ENCODE results near the gene TAPBPL. TPM values are rescaled to one million over a fixed set of nuclear protein-coding genes. Genes with fewer than 3 reads are reported as not detected.
A peak's percentile ranks its signal among the peaks of the same experiment; 100 is the strongest.

The TAPBPL gene
- total and polyA plus RNA-seq, 9 donors: 10.3 to 37.5 (median 16.5) TPM

DNA sequence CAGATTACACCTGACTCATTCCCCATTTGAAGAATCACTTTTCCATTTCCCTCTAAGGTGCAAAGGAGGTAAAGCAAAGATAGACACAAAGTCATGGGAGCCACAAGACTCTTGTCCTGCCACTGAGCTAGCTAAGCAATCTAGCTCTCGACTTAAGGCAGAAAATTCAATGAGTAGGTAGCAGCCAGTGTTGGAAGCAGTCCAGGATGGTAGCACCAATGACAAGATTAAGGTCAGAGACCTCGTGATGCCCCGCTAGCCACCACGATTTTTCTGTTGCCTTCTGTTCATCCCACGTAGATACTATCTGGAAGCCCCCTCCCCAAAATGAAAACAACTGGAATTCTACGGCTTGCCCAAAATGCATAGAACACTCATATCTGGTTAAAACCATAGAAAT, 17.2 kb downstream of the TAPBPL start:
- DNase-seq: no peak
- H3K4me1 ChIP-seq (ENCODE audit: insufficient read depth): peaks cover 3% of the 10 kb centered on the region
- intact Hi-C loops (cut with DNase I): loop anchor here in 1 of 4 donors (5.0 to 10.0 kb wide), 2 partner anchors 47 to 144 kb away; no protein-coding TSS in a partner anchor
- no peaks in the 10 kb centered on the region for H3K9me3 ChIP-seq
- H3K36me3 ChIP-seq: no peaks in the 10 kb centered on the region
- 80 to 87% (median 81%) methylated on average over 6 of the region's 6 CpGs for WGBS, 3 donors
- TF ChIP-seq POLR2A (IDR thresholded peaks at IDR 0.05): no peak
- TF ChIP-seq EP300 (IDR thresholded peaks at IDR 0.05): no peak
- TF ChIP-seq, protein P1, sequence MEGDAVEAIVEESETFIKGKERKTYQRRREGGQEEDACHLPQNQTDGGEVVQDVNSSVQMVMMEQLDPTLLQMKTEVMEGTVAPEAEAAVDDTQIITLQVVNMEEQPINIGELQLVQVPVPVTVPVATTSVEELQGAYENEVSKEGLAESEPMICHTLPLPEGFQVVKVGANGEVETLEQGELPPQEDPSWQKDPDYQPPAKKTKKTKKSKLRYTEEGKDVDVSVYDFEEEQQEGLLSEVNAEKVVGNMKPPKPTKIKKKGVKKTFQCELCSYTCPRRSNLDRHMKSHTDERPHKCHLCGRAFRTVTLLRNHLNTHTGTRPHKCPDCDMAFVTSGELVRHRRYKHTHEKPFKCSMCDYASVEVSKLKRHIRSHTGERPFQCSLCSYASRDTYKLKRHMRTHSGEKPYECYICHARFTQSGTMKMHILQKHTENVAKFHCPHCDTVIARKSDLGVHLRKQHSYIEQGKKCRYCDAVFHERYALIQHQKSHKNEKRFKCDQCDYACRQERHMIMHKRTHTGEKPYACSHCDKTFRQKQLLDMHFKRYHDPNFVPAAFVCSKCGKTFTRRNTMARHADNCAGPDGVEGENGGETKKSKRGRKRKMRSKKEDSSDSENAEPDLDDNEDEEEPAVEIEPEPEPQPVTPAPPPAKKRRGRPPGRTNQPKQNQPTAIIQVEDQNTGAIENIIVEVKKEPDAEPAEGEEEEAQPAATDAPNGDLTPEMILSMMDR (IDR thresholded peaks at IDR 0.05): no peak
- H3K27ac ChIP-seq: no peak overlapping the region
- no peaks in the 10 kb centered on the region for H3K27me3 ChIP-seq
- H3K4me3 ChIP-seq: no peak overlapping the region

DNA sequence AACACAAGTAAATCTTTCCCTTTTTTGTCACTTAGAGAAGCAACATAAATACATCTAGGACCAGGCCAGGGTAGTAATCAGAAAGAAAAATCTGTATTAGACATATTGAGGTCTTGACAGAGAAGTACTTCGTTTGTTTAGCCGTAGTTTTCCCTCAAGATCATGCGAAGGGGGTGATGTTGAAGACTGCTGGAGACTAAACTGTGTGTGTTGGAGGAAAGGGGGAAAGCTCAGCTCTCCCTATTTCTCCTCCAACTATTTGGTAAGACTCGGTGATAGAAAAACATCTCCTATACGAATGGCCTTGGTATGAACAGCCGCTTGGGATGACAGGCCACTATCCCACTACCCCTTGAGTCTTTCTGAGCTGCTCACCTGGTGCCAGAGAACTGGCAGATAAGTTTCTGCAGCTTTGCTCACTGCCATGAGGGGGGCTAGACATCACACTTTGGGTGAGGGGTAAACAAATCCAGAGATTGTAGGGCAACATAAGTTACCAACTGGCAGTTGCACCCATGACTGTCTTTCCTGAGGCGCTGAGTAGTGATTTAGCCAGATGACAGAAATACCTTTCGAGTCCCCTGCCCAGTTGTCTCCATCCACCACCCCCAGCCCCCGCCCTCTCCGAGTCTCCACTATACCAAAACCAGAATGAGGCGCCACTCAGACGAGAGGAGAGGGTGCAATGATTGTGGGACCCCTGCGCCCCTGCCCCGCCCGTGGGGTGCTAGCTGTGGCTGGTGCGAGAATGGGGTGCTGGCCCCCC, 17.9 kb downstream of the TAPBPL start:
- Histone ChIP-seq H3K4me3 (peak overlapping the region; percentile 58), H3K36me3 (no peaks in the 10 kb centered on the region), H3K27me3 (no peaks in the 10 kb centered on the region), H3K4me1 (ENCODE audit: insufficient read depth) (peaks cover 3% of the 10 kb centered on the region), H3K27ac (no peak overlapping the region), H3K9me3 (no peaks in the 10 kb centered on the region)
- no peak for DNase-seq
- TF ChIP-seq, protein P1 (IDR thresholded peaks at IDR 0.05): no peak
- no peak for TF ChIP-seq POLR2A (IDR thresholded peaks at IDR 0.05)
- no peak for TF ChIP-seq EP300 (IDR thresholded peaks at IDR 0.05)
- WGBS, 3 donors: 17 to 21% (median 19%) methylated on average over 16 of the region's 16 CpGs
- intact Hi-C loops (cut with DNase I): loop anchor here in 1 of 4 donors (5.0 to 10.0 kb wide), 2 partner anchors 47 to 145 kb away; no protein-coding TSS in a partner anchor

DNA sequence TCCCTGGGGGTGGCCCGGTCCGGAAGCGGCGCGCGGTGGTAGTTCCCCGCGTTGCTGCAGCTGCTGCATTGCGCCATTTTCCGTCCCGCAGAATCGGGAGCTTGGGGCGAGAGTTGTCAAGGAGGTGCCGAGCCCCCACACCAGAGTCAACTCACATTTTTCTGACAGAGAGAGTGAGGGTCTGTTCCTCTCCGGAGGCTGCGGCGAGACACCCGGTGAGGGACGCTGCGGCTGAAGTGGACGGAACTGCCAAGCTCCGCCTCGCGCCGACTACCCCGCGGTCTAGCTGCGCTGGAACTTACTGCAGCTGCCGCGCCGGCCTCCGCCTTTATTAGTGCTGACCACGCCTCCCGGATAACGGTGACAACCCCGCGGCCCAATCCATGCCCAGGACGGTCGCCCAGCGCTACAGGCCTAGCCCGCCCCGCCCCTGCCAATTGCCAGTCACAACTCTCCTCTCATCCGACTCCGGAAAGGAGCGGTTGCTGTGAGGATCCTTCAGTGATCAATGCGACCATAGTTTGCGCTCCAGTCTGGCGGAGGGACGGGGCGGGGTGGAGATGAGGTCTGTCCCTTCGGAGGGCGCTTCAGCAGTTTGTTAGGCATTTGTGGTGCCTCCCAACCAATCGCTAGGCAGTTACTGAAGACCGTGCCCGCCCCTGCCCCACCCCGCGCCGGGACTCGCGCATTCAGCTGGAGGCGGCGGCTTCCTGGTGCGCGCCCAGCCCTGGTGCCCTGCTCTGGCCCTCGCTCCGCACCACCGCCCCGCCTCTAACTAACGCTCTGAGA, 18.7 kb downstream of the TAPBPL start, which contains the start of gene VAMP1:
TSS of gene VAMP1 (minus strand) at position 303 of the 789 bp plus-strand sequence. CDS start at position 157, 146 bp downstream.
- intact Hi-C loops (cut with DNase I): no loop called here
- WGBS, 3 donors: 0 to 1% (median 1%) methylated on average over 68 to 69 of the region's 69 CpGs
- peak within 1 kb of the TSS in 1 of 2 donors; percentile 75 for H3K27ac ChIP-seq

DNA sequence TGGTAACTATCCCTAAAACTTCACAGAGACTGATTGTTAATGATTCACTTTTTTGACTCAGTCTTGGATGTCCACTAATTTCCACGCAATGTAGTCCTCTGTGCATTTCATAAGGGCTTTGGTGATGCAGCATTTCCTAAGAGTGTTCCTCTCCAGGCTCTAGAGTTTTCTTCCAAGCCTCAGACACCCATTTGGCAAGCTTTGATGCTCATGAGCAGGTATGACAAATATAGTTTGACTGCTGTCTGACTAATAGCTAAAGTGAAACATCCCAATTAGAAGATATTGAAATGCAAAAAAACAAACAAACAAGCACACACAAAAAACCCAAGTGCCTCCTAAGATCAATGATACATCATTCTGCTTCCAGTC, 20.1 kb downstream of the TAPBPL start:
- Histone ChIP-seq H3K27ac (no peak overlapping the region), H3K4me1 (ENCODE audit: insufficient read depth) (peaks cover 3% of the 10 kb centered on the region), H3K4me3 (no peak overlapping the region), H3K36me3 (no peaks in the 10 kb centered on the region), H3K27me3 (no peaks in the 10 kb centered on the region), H3K9me3 (no peaks in the 10 kb centered on the region)
- no peak for TF ChIP-seq POLR2A (IDR thresholded peaks at IDR 0.05)
- TF ChIP-seq, protein P1 (IDR thresholded peaks at IDR 0.05): no peak
- no peak for TF ChIP-seq EP300 (IDR thresholded peaks at IDR 0.05)
- no peak for DNase-seq
- WGBS, 3 donors: 74 to 82% (median 79%) methylated on average over 1 of the region's 1 CpG
- intact Hi-C loops (cut with DNase I): no loop called here

More for the DNA sequence above, 18.7 kb downstream of the TAPBPL start, which contains the start of gene VAMP1:
- peak; percentile 95 to 97 (median 96) for DNase-seq
- Histone ChIP-seq H3K4me3 (peak within 1 kb of the TSS; percentile 58), H3K27me3 (no peaks in the 10 kb centered on the region), H3K4me1 (ENCODE audit: insufficient read depth) (peaks cover 3% of the 10 kb centered on the region), H3K36me3 (no peaks in the 10 kb centered on the region), H3K9me3 (no peaks in the 10 kb centered on the region)
- TF ChIP-seq EP300 (IDR thresholded peaks at IDR 0.05): no peak
- peak; percentile 94 for TF ChIP-seq POLR2A (IDR thresholded peaks at IDR 0.05)
- TF ChIP-seq, protein P1 (IDR thresholded peaks at IDR 0.05): peak in 2 of 3 donors; percentile 14

Measured in ovary (tissue), 9 donors.